Pancreas (tissue), 10 donors: ENCODE results near the gene LYSMD3. TPM values are rescaled to one million over a fixed set of nuclear protein-coding genes. Genes with fewer than 3 reads are reported as not detected.

Experiments
- ATAC-seq, 4 donors: fragments of 200-7000 bp; cut with Tn5 transposase; one replicate each; pipeline versions ENCODE4 v1.8.0 to v1.9.1; 2020; ENCODE audit warnings: mild to moderate bottlenecking in 4 of 4, moderate library complexity in 4 of 4
- DNase-seq, 6 donors: peaks; one replicate each; pipeline ENCODE4 v3.0.0-alpha.2; 2020
- FAIRE-seq: peaks from 2 replicates; lab custom pipeline; 2012; peaks lifted over from hg19 to GRCh38; lab: Jason Lieb, UNC
- H3K27ac ChIP-seq, 4 donors: fragments of 200-600 bp; sonication (generic); 1 replicate in 3 of 4; 2 replicates in 1 of 4; pipeline versions ENCODE4 v1.5.0 to v1.8.0; 2020
- H3K27me3 ChIP-seq, 4 donors: fragments of 200-600 bp; one replicate each; pipeline ENCODE4 v1.8.0; 2021
- H3K36me3 ChIP-seq, 3 donors: fragments of 200-600 bp; sonication (generic) in 1 of 3; one replicate each; pipeline versions ENCODE4 v1.5.0 to v1.8.0; 2020 to 2021
- H3K4me1 ChIP-seq, 3 donors: fragments of 200-600 bp; one replicate each; pipeline ENCODE4 v1.8.0; 2021
- H3K4me3 ChIP-seq, 4 donors: fragments of 200-600 bp; sonication (generic) in 2 of 4; one replicate each; pipeline versions ENCODE4 v1.5.0 to v1.8.0; 2020 to 2021
- H3K9me3 ChIP-seq, 4 donors: fragments of 200-600 bp; one replicate each; pipeline ENCODE4 v1.8.0; 2021
- WGBS, 2 donors: extraction: QIAGEN DNeasy Blood & Tissue Kit; methylation state at CpG; one replicate each; pipeline ENCODE4 v1.1.7; 2013; 5-methylcytosine and 5-hydroxymethylcytosine counted together
- intact Hi-C, 3 donors: fragments of 100-400 bp; cut with DNase I; formaldehyde crosslinking; loops; one replicate each; pipeline versions ENCODE4 v1.11.1 to v1.14.2; 2022
- polyA plus RNA-seq, 2 donors: library from polyadenylated mRNA; stranded (reverse); fragments of 200-250 nt; gene quantifications; one replicate each; pipeline ENCODE4 v1.2.3, GENCODE V29; 2013
- total RNA-seq, 6 donors: library from RNA; stranded (reverse); fragmentation: NEBNext Ultra II Directional in 4 of 6; extraction: Animal tissue kit (Norgen Biotek cat#: 25700) in 4 of 6; gene quantifications; one replicate each; pipeline versions ENCODE4 v1.2.1 to v1.2.4, GENCODE V29; 2021 to 2023
- TF ChIP-seq, protein P1 (sequence below), 4 donors: fragments of 200-600 bp; sonication (generic) in 3 of 4; IDR thresholded peaks; one replicate each; pipeline versions ENCODE4 v1.5.0 to v1.8.0; 2021; ENCODE audit warnings: antibody characterized with exemption in 4 of 4
- donor health status: healthy with polysubstance abuse.
- donor health status: DM: no; HTN: no; CAD: no; lungs with moderate emphysema.
- donor health status: DM: no; HTN: no; CAD: no.
- donor health status: control.
- donor health status: control.
- donor health status: Bipolar disorder and iron deficiency.
- donor health status: DM: yes; HTN: yes; CAD: no.
- donor health status: DM: no; HTN: no; CAD: no.
- donor health status: DM: no; HTN: no; CAD: no.
- donor health status: DM: yes; HTN: yes; CAD: no.

LYSMD3 gene
- total and polyA plus RNA-seq, 8 donors: 2.5 to 11.7 (median 7.2) TPM

DNA sequence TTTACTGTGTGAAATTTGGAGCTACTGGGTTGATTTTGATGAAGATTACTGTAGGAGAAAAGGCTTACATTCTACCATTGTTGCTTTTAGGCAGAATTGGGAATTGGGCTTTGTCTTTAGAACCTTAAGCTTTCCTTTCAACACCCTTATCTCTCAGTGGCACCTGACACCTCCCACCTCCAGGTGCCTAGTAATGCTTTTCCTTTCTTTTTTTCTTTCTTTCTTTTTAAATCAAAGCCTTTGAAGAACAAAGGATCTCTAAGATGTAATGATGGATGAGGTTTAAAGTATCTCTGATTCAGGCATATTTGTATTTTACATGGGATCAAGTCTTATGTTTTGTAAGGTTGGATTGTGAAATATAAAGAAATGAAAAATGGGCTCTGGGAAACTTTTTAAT is 26.3 kb upstream of the LYSMD3 start:
- intact Hi-C loops: no loop called here
- Histone ChIP-seq H3K4me3 (no peak overlapping the region), H3K9me3 (no peaks in the 10 kb centered on the region), H3K36me3 (no peaks in the 10 kb centered on the region), H3K27ac (no peak overlapping the region), H3K4me1 (peaks cover 0 to 5% (median 3%) of the 10 kb centered on the region in 3 donors), H3K27me3 (peaks cover 0 to 7% (median 0%) of the 10 kb centered on the region in 4 donors)
- TF ChIP-seq, protein P1, sequence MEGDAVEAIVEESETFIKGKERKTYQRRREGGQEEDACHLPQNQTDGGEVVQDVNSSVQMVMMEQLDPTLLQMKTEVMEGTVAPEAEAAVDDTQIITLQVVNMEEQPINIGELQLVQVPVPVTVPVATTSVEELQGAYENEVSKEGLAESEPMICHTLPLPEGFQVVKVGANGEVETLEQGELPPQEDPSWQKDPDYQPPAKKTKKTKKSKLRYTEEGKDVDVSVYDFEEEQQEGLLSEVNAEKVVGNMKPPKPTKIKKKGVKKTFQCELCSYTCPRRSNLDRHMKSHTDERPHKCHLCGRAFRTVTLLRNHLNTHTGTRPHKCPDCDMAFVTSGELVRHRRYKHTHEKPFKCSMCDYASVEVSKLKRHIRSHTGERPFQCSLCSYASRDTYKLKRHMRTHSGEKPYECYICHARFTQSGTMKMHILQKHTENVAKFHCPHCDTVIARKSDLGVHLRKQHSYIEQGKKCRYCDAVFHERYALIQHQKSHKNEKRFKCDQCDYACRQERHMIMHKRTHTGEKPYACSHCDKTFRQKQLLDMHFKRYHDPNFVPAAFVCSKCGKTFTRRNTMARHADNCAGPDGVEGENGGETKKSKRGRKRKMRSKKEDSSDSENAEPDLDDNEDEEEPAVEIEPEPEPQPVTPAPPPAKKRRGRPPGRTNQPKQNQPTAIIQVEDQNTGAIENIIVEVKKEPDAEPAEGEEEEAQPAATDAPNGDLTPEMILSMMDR (IDR thresholded peaks at IDR 0.05): no peak
- no peak for FAIRE-seq
- no peak for ATAC-seq
- no peak for DNase-seq

DNA sequence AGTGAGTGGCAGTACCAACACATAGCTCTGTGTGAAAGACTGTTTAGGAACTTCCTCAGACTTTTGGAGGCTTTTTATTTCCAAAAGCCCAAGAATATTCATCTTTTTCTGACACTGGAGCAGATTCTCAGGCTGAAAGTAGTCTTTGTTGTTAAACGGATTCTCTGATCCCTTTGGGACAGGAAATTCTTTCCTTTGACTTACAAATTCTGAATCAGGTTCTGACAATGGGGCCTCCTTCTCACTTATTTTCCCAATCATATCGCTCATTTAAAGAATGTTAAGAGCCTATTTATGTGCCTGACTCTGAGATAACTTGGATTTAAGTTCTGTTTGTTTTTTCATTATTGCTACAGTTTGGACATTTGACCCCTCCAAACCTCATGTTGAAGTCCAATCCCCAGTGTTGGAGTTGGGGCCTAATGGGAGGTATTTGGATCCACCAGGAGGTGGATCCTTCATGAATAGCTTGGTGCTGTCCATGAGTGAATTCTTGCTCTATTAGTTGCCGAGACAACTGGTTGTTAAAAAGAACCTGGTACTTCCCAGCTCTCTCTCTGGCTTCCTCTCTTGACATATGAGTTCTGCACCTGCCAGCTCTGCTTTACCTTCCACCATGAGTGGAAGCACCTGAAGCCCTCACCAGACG is 25.1 kb upstream of the LYSMD3 start:
- intact Hi-C loops: no loop called here
- FAIRE-seq: no peak
- H3K36me3 ChIP-seq: no peaks in the 10 kb centered on the region
- no peak for ATAC-seq
- H3K4me1 ChIP-seq: peaks cover 0 to 5% (median 3%) of the 10 kb centered on the region in 3 donors
- 79 to 87% methylated on average over 4 of the region's 4 CpGs for WGBS, 2 donors
- H3K4me3 ChIP-seq: no peak overlapping the region
- H3K27ac ChIP-seq: no peak overlapping the region
- no peak for DNase-seq
- peaks cover 0 to under 1% (median 0%) of the 10 kb centered on the region in 4 donors for H3K27me3 ChIP-seq
- no peaks in the 10 kb centered on the region for H3K9me3 ChIP-seq
- TF ChIP-seq, protein P1 (IDR thresholded peaks at IDR 0.05): no peak

DNA sequence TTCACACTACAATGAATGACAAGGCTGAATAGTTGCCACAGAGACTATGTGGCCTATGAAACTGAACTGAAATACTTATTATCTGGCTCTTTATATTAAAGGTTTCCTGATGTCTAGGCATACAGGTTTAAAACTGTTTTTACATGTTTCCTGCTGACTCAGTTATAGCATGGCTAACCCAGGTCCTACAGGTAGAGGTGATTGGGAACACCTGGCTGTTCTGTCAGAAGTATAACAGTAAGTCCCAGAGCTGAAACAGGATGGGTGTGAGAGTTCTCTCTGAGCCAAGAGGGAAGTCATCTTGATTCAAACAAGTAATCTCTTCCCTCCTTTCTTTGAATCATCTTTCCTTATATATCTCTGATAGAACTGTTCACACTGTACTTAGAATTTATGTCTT is 24.3 kb upstream of the LYSMD3 start:
- Histone ChIP-seq H3K27ac (no peak overlapping the region), H3K4me1 (peaks cover 0 to 2% (median 0%) of the 10 kb centered on the region in 3 donors), H3K4me3 (no peak overlapping the region), H3K27me3 (no peaks in the 10 kb centered on the region), H3K9me3 (no peaks in the 10 kb centered on the region), H3K36me3 (no peaks in the 10 kb centered on the region)
- FAIRE-seq (no peak), ATAC-seq (no peak), DNase-seq (no peak)
- TF ChIP-seq, protein P1 (IDR thresholded peaks at IDR 0.05): no peak
- intact Hi-C loops: no loop called here

DNA sequence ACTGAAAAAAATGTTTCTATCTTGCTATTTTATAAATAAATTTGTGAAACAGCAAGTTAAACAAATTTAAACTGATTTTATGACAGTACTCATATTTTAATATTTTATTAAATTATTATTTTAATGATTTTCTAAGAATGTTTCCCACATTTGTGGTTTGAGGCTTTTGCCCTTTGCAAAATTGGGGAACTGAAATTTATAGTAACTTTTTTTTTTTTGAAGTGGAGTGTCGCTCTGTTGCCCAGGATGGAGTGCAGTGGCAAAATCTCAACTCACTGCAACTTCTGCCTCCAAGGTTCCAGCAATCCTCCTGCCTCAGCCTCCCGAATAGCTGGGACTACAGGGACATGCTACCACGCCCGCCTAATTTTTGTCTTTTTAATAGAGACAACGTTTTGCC is 22.0 kb upstream of the LYSMD3 start:
- intact Hi-C loops: no loop called here
- H3K27me3 ChIP-seq: peaks cover 0 to 3% (median 0%) of the 10 kb centered on the region in 4 donors
- TF ChIP-seq, protein P1 (IDR thresholded peaks at IDR 0.05): no peak
- DNase-seq: no peak
- ATAC-seq: no peak
- no peak overlapping the region for H3K27ac ChIP-seq
- no peak overlapping the region for H3K4me3 ChIP-seq
- peaks cover 0 to 9% (median 4%) of the 10 kb centered on the region in 3 donors for H3K4me1 ChIP-seq
- FAIRE-seq: no peak
- no peaks in the 10 kb centered on the region for H3K36me3 ChIP-seq
- H3K9me3 ChIP-seq: no peaks in the 10 kb centered on the region
- WGBS, 2 donors: 80% methylated on average over 5 of the region's 5 CpGs

DNA sequence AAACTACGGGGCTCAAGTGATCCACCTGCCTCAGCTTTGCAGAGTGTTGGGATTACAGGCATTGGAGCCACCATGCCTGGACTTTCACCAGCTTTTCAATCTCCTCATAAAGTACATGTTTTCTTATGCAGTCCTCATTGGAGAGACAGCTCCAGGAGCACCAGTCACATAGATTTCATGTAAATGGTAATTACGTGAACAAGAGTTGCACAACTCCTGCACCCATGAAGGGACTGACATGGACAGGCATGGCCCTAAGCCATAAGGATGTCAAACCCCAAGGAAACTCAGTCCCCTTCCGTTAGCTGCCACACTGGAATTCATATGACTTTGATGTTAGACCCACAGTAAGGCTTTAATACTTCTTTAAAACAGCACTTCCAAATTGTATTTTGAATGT is 21.6 kb upstream of the LYSMD3 start:
- Histone ChIP-seq H3K27ac (no peak overlapping the region), H3K4me3 (no peak overlapping the region), H3K4me1 (peaks cover 0 to 9% (median 4%) of the 10 kb centered on the region in 3 donors), H3K36me3 (no peaks in the 10 kb centered on the region), H3K9me3 (no peaks in the 10 kb centered on the region), H3K27me3 (peaks cover 0 to 3% (median 0%) of the 10 kb centered on the region in 4 donors)
- intact Hi-C loops: no loop called here
- 80 to 84% methylated on average over 3 of the region's 3 CpGs for WGBS, 2 donors
- TF ChIP-seq, protein P1 (IDR thresholded peaks at IDR 0.05): no peak
- no peak for FAIRE-seq
- ATAC-seq: no peak
- DNase-seq: no peak
